Loucy (cell line): ENCODE data around the gene DIP2B.
A peak's percentile ranks its signal among the peaks of the same experiment; 100 is the strongest.

ENCODE experiments used
- H2AFZ ChIP-seq: fragments of 200-600 bp; sonication (generic); 2 replicates; pipeline ENCODE4 v1.6.0; 2016; ENCODE audit warnings: antibody characterized with exemption, mild to moderate bottlenecking, low read length, moderate library complexity
- H3F3A ChIP-seq: fragments of 200-600 bp; 2 replicates; pipeline ENCODE4 v1.6.0; 2016; ENCODE audit warnings: antibody characterized with exemption, low read depth, mild to moderate bottlenecking
- H3K27me3 ChIP-seq: fragments of 200-600 bp; sonication (generic); 2 replicates; pipeline ENCODE4 v1.6.1; 2014; ENCODE audit warnings: low read length, mild to moderate bottlenecking; ENCODE audit not compliant: insufficient read depth, poor library complexity, severe bottlenecking
- H3K36me3 ChIP-seq: fragments of 200-600 bp; sonication (generic); 2 replicates; pipeline ENCODE4 v1.6.1; 2016; ENCODE audit warnings: low read length; ENCODE audit not compliant: insufficient read depth
- H3K4me1 ChIP-seq: fragments of 200-600 bp; sonication (generic); 2 replicates; pipeline ENCODE4 v1.5.1; 2014; ENCODE audit warnings: low read length, mild to moderate bottlenecking; ENCODE audit not compliant: insufficient read depth, poor library complexity, severe bottlenecking
- H3K4me2 ChIP-seq: fragments of 200-600 bp; sonication (generic); 2 replicates; pipeline ENCODE4 v1.6.0; 2014; ENCODE audit warnings: antibody characterized with exemption, low read length, low read depth, mild to moderate bottlenecking; ENCODE audit not compliant: poor library complexity, severe bottlenecking
- H3K4me3 ChIP-seq: fragments of 200-600 bp; sonication (generic); 2 replicates; pipeline ENCODE4 v1.5.1; 2014; ENCODE audit warnings: low read length, mild to moderate bottlenecking, mixed read lengths; ENCODE audit not compliant: poor library complexity, severe bottlenecking
- H3K79me2 ChIP-seq: fragments of 200-600 bp; sonication (generic); 2 replicates; pipeline ENCODE4 v1.6.1; 2014; ENCODE audit warnings: low read length; ENCODE audit not compliant: insufficient read depth
- H3K9ac ChIP-seq: fragments of 200-600 bp; sonication (generic); 2 replicates; pipeline ENCODE4 v1.6.0; 2014; ENCODE audit warnings: mild to moderate bottlenecking, low read depth, low read length, moderate library complexity; ENCODE audit not compliant: poor library complexity, severe bottlenecking
- H3K9me2 ChIP-seq: fragments of 200-600 bp; sonication (generic); replicated peaks from 2 replicates; pipeline ENCODE4 v1.6.1; 2016; ENCODE audit warnings: low read depth, low read length, mixed read lengths
- H3K9me3 ChIP-seq: fragments of 200-600 bp; sonication (generic); 2 replicates; pipeline ENCODE4 v1.6.1; 2014; ENCODE audit warnings: mild to moderate bottlenecking, antibody characterized with exemption, low read length, low read depth; ENCODE audit not compliant: insufficient read depth
- H4K20me1 ChIP-seq: fragments of 200-600 bp; sonication (generic); 2 replicates; pipeline ENCODE4 v1.6.0; 2014; ENCODE audit warnings: antibody characterized with exemption, low read length, mild to moderate bottlenecking; ENCODE audit not compliant: insufficient read depth, poor library complexity, severe bottlenecking
- EZH2phosphoT487 ChIP-seq: fragments of 200-600 bp; IDR thresholded peaks from 2 replicates; pipeline ENCODE4 v1.6.1; 2018; ENCODE audit warnings: antibody characterized with exemption, mild to moderate bottlenecking, moderate library complexity, borderline replicate concordance
- TF ChIP-seq, protein P1 (sequence below): fragments of 200-600 bp; sonication (generic); conservative IDR thresholded peaks from 2 replicates; pipeline ENCODE4 v1.5.1; 2014; ENCODE audit warnings: mild to moderate bottlenecking, antibody characterized with exemption, low read length

Gene DIP2B

DNA sequence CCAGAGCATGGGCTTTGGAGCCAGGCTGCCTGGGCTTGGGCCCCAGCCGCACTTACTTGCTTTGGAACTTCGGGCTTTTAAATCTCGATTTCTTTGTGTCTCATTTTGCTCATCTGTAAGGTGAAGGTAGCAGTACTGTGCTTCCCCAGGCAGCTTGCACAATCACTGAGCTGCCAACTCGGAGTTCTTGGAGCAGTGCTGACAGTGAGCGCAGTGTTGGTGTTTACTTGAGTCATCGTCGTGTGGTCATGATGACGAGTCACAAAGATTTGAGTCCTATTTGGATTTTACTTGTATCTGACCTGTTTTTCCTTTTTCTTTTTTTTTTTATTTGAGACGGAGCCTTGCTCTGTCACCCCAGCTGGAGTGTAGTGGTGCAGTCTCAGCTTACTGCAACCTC lies 227.8 kb downstream of the DIP2B start:
- Histone ChIP-seq H4K20me1 (no peaks in the 10 kb centered on the region), H3K36me3 (peaks cover 83% of the 10 kb centered on the region; the same call in 1 of the 2 replicates), H2AFZ (no peak overlapping the region), H3K4me1 (no peaks in the 10 kb centered on the region), H3F3A (no peaks in the 10 kb centered on the region), H3K79me2 (no peaks in the 10 kb centered on the region), H3K9me3 (no peaks in the 10 kb centered on the region), H3K4me2 (no peak overlapping the region), H3K27me3 (no peaks in the 10 kb centered on the region), H3K9me2 (no peaks in the 10 kb centered on the region), H3K4me3 (no peak overlapping the region), H3K9ac (no peak overlapping the region)
- TF ChIP-seq, protein P1, sequence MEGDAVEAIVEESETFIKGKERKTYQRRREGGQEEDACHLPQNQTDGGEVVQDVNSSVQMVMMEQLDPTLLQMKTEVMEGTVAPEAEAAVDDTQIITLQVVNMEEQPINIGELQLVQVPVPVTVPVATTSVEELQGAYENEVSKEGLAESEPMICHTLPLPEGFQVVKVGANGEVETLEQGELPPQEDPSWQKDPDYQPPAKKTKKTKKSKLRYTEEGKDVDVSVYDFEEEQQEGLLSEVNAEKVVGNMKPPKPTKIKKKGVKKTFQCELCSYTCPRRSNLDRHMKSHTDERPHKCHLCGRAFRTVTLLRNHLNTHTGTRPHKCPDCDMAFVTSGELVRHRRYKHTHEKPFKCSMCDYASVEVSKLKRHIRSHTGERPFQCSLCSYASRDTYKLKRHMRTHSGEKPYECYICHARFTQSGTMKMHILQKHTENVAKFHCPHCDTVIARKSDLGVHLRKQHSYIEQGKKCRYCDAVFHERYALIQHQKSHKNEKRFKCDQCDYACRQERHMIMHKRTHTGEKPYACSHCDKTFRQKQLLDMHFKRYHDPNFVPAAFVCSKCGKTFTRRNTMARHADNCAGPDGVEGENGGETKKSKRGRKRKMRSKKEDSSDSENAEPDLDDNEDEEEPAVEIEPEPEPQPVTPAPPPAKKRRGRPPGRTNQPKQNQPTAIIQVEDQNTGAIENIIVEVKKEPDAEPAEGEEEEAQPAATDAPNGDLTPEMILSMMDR = no peak
- TF ChIP-seq EZH2phosphoT487 = no peak

DNA sequence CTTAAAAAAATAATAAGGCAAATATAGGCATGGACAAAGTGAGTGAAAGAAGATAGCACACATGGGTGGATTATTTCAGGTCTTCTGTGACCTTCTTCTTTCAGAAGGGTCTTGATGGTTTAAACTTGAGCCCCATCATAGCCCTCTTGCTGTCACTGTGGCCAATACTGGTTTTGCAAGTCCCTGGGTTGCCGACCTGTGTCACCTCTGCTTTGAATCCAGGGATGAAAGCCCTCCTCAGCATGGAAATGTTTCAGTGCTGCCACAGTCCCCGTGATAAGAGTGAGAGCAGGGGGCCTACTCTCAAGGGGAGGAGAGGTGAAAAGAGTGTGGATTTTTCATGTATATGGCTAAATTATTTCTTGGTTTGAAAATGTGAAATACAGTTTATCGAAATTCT lies 228.9 kb downstream of the DIP2B start:
- Histone ChIP-seq H3K4me2 (no peak overlapping the region), H3K79me2 (no peaks in the 10 kb centered on the region), H2AFZ (no peak overlapping the region), H4K20me1 (no peaks in the 10 kb centered on the region), H3K4me3 (no peak overlapping the region), H3F3A (no peaks in the 10 kb centered on the region), H3K9ac (no peak overlapping the region), H3K4me1 (no peaks in the 10 kb centered on the region), H3K36me3 (peaks cover 79% of the 10 kb centered on the region; the same call in 1 of the 2 replicates), H3K27me3 (no peaks in the 10 kb centered on the region), H3K9me2 (no peaks in the 10 kb centered on the region), H3K9me3 (no peaks in the 10 kb centered on the region)
- TF ChIP-seq EZH2phosphoT487 = no peak
- TF ChIP-seq, protein P1 = no peak

DNA sequence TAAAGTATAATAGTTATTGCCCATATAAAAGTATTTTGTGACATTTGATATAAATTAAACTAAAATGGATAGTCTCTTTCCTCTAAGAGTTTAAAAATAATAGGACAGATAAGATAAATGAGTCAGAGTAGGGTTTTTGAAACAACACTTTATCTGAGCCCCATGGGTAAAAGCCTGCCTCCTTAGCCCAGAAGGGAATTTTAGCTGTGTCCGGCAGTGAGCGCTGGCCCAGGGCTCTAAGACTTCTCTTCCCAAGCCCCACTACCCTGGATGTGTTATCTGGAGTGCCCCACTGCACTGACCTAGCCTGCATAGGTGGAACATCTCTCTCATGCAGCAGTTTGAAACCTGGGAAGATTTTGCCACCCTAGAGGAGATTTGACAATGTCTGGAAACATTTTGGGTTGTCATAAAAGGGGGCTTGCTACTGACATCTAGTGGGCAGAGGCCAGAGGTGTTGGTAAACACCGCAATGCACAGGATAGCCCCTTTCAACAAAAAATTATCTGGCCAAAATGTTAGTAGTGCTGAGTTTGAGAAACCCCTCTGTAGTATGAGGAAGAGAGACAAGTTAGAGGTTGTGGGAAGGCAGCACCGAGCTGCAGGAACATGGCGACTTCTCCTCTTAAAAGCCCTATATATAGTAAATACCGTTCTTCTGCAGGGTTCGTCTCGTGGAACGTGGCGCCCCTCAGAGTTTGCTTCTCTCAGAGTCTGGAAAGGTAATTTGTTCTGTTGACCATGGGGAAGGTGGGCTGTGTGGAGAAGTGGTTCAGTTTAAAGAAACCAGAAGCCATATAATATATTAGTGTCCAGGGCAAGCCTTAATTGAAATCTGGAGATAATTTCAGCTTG lies 229.9 kb downstream of the DIP2B start:
- Histone ChIP-seq H3K4me3 (no peak overlapping the region), H3K27me3 (no peaks in the 10 kb centered on the region), H3K79me2 (no peaks in the 10 kb centered on the region), H3K4me1 (no peaks in the 10 kb centered on the region), H3K9ac (no peak overlapping the region), H4K20me1 (no peaks in the 10 kb centered on the region), H3K36me3 (peaks cover 79% of the 10 kb centered on the region; the same call in 1 of the 2 replicates), H3F3A (no peaks in the 10 kb centered on the region), H3K9me2 (no peaks in the 10 kb centered on the region), H3K9me3 (no peaks in the 10 kb centered on the region), H3K4me2 (no peak overlapping the region), H2AFZ (no peak overlapping the region)
- TF ChIP-seq, protein P1 = peak; percentile 80
- no peak for TF ChIP-seq EZH2phosphoT487
